Progenitor cell of endocrine pancreas (in vitro differentiated cells): ENCODE data around the gene ROGDI. TPM values are rescaled to one million over a fixed set of nuclear protein-coding genes. Genes with fewer than 3 reads are reported as not detected.

Source experiments
- DNase-seq: peaks from one replicate; pipeline ENCODE4 v3.0.0; 2021; ENCODE audit warnings: low spot score; ENCODE audit not compliant: unreplicated experiment
- H3K27ac Mint-ChIP-seq: 2 replicates; pipeline ENCODE4 v1.8.0; 2021; ENCODE audit warnings: mild to moderate bottlenecking, moderate library complexity, mixed read lengths
- H3K27me3 Mint-ChIP-seq: 2 replicates; pipeline ENCODE4 v1.8.0; 2021; ENCODE audit warnings: mixed read lengths
- H3K36me3 Mint-ChIP-seq: 2 replicates; pipeline ENCODE4 v1.8.0; 2022; ENCODE audit warnings: mixed read lengths; ENCODE audit not compliant: insufficient read depth
- H3K4me1 Mint-ChIP-seq: 2 replicates; pipeline ENCODE4 v1.8.0; 2021; ENCODE audit warnings: low read depth, mixed read lengths
- H3K4me3 Mint-ChIP-seq: 2 replicates; pipeline ENCODE4 v1.8.0; 2021; ENCODE audit warnings: low read depth, mild to moderate bottlenecking, moderate library complexity, mixed read lengths
- H3K9me3 Mint-ChIP-seq: 2 replicates; pipeline ENCODE4 v1.8.0; 2021; ENCODE audit warnings: low read depth, mixed read lengths
- total RNA-seq: library from RNA; stranded (reverse); gene quantifications from 2 replicates; pipeline ENCODE4 v1.2.1, GENCODE V29; 2021
- TF ChIP-seq, protein P1 (sequence below): fragments of 200-600 bp; sonication (generic); IDR thresholded peaks from one replicate; pipeline ENCODE4 v1.5.0; 2021; ENCODE audit warnings: antibody characterized with exemption, mild to moderate bottlenecking; ENCODE audit not compliant: unreplicated experiment

Gene ROGDI
- total RNA-seq, 1 donor from 2014 or later = 44.1 TPM

DNA sequence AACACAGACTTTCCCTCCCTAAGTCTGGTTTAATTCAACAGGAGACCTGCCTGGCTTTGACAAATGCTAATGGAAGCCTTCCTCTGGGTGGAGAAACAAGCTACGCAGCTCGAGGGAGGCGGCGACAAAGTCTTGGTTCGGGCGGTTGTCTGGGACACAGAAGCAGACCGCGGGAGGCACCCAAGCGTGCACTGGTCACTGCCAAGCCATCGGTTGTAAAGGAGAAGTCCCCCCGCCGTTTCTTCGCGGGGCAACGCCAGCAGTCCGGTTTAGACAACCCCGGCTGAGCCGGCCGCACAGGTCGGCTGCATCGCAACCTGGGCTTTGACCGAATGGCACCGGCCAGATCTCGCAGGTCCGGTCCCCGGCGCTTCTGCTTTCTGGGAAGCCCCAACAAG, 44.1 kb upstream of the ROGDI start:
- no peaks in the 10 kb centered on the region for H3K9me3 Mint-ChIP-seq
- peaks cover 8% of the 10 kb centered on the region for H3K36me3 Mint-ChIP-seq
- peak overlapping the region; percentile 86 for H3K27ac Mint-ChIP-seq
- no peaks in the 10 kb centered on the region for H3K27me3 Mint-ChIP-seq
- peaks cover 28% of the 10 kb centered on the region for H3K4me1 Mint-ChIP-seq
- peak; percentile 32 for DNase-seq
- H3K4me3 Mint-ChIP-seq = peak overlapping the region; percentile 88
- TF ChIP-seq, protein P1, sequence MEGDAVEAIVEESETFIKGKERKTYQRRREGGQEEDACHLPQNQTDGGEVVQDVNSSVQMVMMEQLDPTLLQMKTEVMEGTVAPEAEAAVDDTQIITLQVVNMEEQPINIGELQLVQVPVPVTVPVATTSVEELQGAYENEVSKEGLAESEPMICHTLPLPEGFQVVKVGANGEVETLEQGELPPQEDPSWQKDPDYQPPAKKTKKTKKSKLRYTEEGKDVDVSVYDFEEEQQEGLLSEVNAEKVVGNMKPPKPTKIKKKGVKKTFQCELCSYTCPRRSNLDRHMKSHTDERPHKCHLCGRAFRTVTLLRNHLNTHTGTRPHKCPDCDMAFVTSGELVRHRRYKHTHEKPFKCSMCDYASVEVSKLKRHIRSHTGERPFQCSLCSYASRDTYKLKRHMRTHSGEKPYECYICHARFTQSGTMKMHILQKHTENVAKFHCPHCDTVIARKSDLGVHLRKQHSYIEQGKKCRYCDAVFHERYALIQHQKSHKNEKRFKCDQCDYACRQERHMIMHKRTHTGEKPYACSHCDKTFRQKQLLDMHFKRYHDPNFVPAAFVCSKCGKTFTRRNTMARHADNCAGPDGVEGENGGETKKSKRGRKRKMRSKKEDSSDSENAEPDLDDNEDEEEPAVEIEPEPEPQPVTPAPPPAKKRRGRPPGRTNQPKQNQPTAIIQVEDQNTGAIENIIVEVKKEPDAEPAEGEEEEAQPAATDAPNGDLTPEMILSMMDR = no peak

DNA sequence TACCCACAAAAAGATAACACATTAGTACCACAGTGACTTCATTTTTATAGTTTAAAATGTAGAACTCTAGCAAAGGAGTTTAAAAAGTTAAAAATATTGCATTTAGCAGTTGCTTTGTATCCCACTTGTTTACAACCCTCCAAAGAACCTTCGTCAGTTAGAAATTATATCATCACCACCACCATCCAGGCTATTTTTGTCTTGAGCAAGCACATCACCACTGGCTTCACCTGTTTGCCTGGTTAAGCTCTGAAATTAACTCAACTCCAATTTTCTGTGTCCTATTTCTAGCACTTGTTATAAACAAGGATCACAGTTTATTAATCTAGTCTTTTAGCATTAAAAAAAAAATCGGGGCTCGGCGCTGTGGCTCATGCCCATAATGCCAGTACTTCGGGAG, 38.6 kb upstream of the ROGDI start:
- no peaks in the 10 kb centered on the region for H3K9me3 Mint-ChIP-seq
- peaks cover 20% of the 10 kb centered on the region for H3K36me3 Mint-ChIP-seq
- no peak overlapping the region for H3K4me3 Mint-ChIP-seq
- TF ChIP-seq, protein P1 = no peak
- H3K27me3 Mint-ChIP-seq = no peaks in the 10 kb centered on the region
- H3K4me1 Mint-ChIP-seq = peaks cover 7% of the 10 kb centered on the region
- no peak for DNase-seq
- H3K27ac Mint-ChIP-seq = no peak overlapping the region

DNA sequence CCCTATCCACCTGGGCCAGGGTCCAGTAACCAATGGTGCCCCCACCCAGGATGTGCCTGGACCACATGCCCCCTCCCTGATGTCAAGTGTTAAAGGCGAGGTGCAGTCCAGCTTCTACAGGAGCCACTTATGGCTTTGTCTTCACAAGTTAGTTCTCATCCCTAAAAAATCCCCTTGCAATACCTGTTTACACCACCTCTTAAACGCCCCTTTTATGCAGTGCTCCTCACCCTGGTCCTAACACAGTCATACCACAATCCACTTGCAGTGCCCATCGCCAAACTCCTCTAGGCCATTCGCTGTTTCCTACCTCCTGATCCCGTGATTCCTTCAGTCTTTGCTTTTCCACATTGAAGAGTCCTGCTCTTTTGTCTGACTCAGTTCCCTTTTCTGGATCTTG, 37.5 kb upstream of the ROGDI start:
- Mint-ChIP-seq H3K4me1 (no peaks in the 10 kb centered on the region), H3K36me3 (peaks cover 20% of the 10 kb centered on the region), H3K4me3 (no peak overlapping the region), H3K9me3 (no peaks in the 10 kb centered on the region), H3K27ac (no peak overlapping the region), H3K27me3 (no peaks in the 10 kb centered on the region)
- TF ChIP-seq, protein P1 = no peak
- DNase-seq = no peak

DNA sequence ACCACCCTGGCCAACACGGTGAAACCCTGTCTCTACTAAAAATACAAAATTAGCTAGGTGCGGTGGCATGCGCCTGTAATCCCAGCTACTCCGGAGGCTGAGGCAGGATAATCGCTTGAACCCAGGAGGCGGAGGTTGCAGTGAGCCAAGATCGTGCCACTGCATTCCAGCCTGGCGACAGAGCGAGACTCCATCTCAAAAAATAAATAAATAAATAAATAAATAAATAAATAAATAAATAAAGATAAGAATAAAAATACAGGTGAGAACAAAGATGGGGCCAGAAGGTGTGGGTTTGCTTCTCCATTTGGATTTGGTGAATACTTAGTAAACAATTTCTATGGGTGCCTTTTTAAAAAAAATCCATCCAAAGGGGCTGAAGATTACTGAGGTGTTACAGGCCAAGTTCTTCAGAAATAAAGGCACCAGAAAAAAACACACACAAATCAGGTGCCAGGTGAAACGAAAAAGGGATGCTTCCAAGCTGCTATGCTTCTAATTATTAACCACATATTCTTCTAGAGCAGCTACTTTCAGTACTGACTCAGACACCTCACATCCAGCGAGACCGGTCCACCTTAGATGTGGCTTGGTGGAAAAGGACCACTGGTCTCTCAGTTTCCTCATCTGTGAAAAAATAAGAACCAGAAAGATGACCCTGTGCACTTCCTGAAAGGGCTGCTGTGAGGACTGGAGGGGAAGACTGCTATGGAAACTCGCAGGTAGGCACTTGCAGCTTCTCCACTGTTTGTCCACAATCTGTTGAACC, 35.5 kb upstream of the ROGDI start:
- Mint-ChIP-seq H3K36me3 (peaks cover 13% of the 10 kb centered on the region), H3K27me3 (no peaks in the 10 kb centered on the region), H3K27ac (no peak overlapping the region)

DNA sequence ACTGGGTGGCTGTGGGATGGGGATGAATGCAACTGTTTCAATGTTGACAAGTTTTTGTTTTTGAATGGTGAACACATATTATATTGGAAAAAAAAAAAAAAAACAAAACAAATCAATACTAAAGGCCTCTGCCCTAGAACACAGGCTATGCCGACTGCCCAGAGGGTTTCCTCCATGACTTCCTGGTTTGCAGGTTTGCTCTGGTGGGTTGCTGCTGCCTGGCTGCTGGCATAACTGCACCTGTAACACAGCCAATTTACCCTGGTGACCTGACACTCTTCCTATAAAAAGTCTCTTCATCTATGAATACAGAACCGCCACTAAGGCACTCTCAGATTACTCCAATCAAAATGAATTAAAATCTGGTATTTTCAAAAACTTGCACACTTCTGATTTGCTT, 34.3 kb upstream of the ROGDI start:
- no peak for DNase-seq
- Mint-ChIP-seq H3K4me3 (no peak overlapping the region), H3K9me3 (no peaks in the 10 kb centered on the region), H3K27me3 (no peaks in the 10 kb centered on the region), H3K27ac (peak overlapping the region; percentile 76), H3K4me1 (no peaks in the 10 kb centered on the region), H3K36me3 (peaks cover 19% of the 10 kb centered on the region)
- TF ChIP-seq, protein P1 = no peak

More for the DNA sequence above, 35.5 kb upstream of the ROGDI start:
- H3K4me1 Mint-ChIP-seq = no peaks in the 10 kb centered on the region
- H3K9me3 Mint-ChIP-seq = no peaks in the 10 kb centered on the region
- TF ChIP-seq, protein P1 = no peak
- no peak for DNase-seq
- H3K4me3 Mint-ChIP-seq = no peak overlapping the region
